Prostate gland (tissue), 2 donors: ENCODE data around the gene KRT33A.

Source experiments
- POLR2A ChIP-seq: fragments of 450-650 bp; IDR thresholded peaks from one replicate; pipeline ENCODE4 v1.6.1; 2016; ENCODE audit warnings: antibody characterized with exemption, mild to moderate bottlenecking
- TF ChIP-seq, protein P1 (sequence below), 4 experiments: fragments of 200-600 bp in 2 of 4; fragments of 450-650 bp in 2 of 4; sonication (generic) in 2 of 4; IDR thresholded peaks; 1 replicate in 3 of 4; 2 replicates in 1 of 4; pipeline ENCODE4 v1.5.1; 2016 to 2019; ENCODE audit warnings: antibody characterized with exemption in 4 of 4, mild to moderate bottlenecking in 2 of 4, moderate library complexity in 2 of 4

DNA sequence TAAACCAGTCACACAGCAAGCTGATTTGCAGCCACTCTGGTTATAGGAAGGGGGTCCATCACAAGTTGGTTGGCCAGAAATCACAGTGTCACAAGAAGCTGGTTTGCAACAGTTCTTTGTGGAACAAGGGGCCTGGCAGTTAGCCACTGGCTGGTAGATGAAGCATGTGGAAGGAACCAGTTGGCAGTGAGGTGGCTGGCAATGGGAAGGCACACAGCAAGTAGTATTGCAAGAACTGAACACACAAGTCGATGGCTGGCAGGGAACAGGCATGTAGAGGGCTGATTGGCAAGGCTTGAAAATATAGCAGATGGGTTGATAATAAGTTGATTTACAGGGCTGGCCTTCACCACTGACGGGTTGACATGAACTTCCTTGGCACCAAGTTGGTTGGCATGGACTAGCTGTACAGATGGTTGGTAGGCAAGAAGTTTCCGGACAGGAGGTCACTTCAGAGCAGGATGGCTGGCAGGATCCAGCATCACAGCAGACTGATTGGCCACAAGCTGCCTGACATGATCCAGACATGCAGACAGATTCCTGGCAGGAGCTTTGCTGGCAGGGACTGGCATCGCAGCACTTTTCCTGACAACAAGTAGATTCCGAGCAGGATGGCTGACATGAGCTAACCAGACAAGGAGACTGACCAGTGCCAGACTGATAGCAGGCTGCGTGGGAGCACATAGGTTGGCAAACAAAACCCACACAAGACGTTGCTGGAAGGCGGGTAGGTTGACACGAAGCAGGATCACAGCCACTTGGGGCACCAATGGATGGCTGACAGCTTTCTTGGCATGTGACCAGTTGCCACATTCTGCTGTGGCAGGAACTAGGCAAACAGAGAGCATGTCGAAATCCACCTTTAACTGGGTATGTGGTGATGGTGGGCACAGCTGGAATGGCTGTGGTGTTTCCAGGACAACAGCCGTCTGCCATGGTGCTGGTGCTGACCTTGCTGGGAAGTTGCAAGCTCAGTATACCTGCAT, 48.4 kb downstream of the KRT33A start, which contains the start of gene KRTAP29-1:
- TF ChIP-seq, protein P1, sequence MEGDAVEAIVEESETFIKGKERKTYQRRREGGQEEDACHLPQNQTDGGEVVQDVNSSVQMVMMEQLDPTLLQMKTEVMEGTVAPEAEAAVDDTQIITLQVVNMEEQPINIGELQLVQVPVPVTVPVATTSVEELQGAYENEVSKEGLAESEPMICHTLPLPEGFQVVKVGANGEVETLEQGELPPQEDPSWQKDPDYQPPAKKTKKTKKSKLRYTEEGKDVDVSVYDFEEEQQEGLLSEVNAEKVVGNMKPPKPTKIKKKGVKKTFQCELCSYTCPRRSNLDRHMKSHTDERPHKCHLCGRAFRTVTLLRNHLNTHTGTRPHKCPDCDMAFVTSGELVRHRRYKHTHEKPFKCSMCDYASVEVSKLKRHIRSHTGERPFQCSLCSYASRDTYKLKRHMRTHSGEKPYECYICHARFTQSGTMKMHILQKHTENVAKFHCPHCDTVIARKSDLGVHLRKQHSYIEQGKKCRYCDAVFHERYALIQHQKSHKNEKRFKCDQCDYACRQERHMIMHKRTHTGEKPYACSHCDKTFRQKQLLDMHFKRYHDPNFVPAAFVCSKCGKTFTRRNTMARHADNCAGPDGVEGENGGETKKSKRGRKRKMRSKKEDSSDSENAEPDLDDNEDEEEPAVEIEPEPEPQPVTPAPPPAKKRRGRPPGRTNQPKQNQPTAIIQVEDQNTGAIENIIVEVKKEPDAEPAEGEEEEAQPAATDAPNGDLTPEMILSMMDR (IDR thresholded peaks at IDR 0.05): no peak
- TF ChIP-seq POLR2A: no peak
